Mesendoderm (in vitro differentiated cells): Measurements from ENCODE around the gene MARS2.
A peak's percentile ranks its signal among the peaks of the same experiment; 100 is the strongest.
"Not testable (repeated sequence)": the region's sequence is repeated elsewhere in the genome, so short reads cannot be mapped to it uniquely, and the experiment has no call there.

Source experiments
- DNase-seq: peaks from one replicate; pipeline ENCODE4 v3.0.0; 2013
- H2AK5ac ChIP-seq: 2 replicates; pipeline ENCODE4 v1.6.1; 2013; ENCODE audit warnings: low read length, inconsistent platforms
- H2BK120ac ChIP-seq: 2 replicates; pipeline ENCODE4 v1.6.1; 2013; ENCODE audit warnings: low read depth, mild to moderate bottlenecking, low read length, moderate library complexity, mixed read lengths
- H2BK15ac ChIP-seq: replicated peaks from 2 replicates; pipeline ENCODE4 v1.6.1; 2013; ENCODE audit warnings: low read depth, mild to moderate bottlenecking, moderate library complexity
- H2BK5ac ChIP-seq: 2 replicates; pipeline ENCODE4 v1.6.1; 2013; ENCODE audit warnings: low read length, inconsistent platforms
- H3K18ac ChIP-seq: 2 replicates; pipeline ENCODE4 v1.6.1; 2013; ENCODE audit warnings: mild to moderate bottlenecking, low read length, mixed read lengths
- H3K23ac ChIP-seq: one replicate; pipeline ENCODE4 v1.6.1; 2013; ENCODE audit warnings: low read length
- H3K27ac ChIP-seq: 2 replicates; pipeline ENCODE4 v1.5.1; 2013; ENCODE audit warnings: low read depth, mild to moderate bottlenecking, inconsistent platforms, low read length, moderate library complexity
- H3K27me3 ChIP-seq: 2 replicates; pipeline ENCODE4 v1.6.1; 2013; ENCODE audit warnings: low read length, control low read depth, mild to moderate bottlenecking, inconsistent platforms; ENCODE audit not compliant: insufficient read depth, poor library complexity
- H3K36me3 ChIP-seq: 2 replicates; pipeline ENCODE4 v1.6.1; 2013; ENCODE audit warnings: low read length, inconsistent platforms; ENCODE audit not compliant: control insufficient read depth, insufficient read depth
- H3K4ac ChIP-seq: one replicate; pipeline ENCODE4 v1.6.1; 2013; ENCODE audit warnings: low read depth, mild to moderate bottlenecking, low read length, moderate library complexity
- H3K4me1 ChIP-seq: 2 replicates; pipeline ENCODE4 v1.6.1; 2013; ENCODE audit warnings: low read depth, low read length, inconsistent platforms; ENCODE audit not compliant: control insufficient read depth
- H3K4me2 ChIP-seq: 2 replicates; pipeline ENCODE4 v1.6.1; 2013; ENCODE audit warnings: low read length
- H3K4me3 ChIP-seq: 2 replicates; pipeline ENCODE4 v1.5.1; 2013; ENCODE audit warnings: mild to moderate bottlenecking, low read length
- H3K56ac ChIP-seq: one replicate; pipeline ENCODE4 v1.6.1; 2013; ENCODE audit warnings: low read length
- H3K79me1 ChIP-seq: 2 replicates; pipeline ENCODE4 v1.6.1; 2013; ENCODE audit warnings: low read length, inconsistent platforms
- H3K79me2 ChIP-seq: 2 replicates; pipeline ENCODE4 v1.6.1; 2013; ENCODE audit warnings: mild to moderate bottlenecking, low read length; ENCODE audit not compliant: control insufficient read depth, insufficient read depth
- H3K9ac ChIP-seq: 2 replicates; pipeline ENCODE4 v1.6.1; 2013; ENCODE audit warnings: low read length, inconsistent platforms
- H4K5ac ChIP-seq: one replicate; pipeline ENCODE4 v1.6.1; 2013; ENCODE audit warnings: low read length
- H4K8ac ChIP-seq: one replicate; pipeline ENCODE4 v1.6.1; 2013; ENCODE audit warnings: low read depth, mild to moderate bottlenecking, control low read depth, low read length, moderate library complexity
- WGBS: extraction: QIAGEN DNeasy Blood & Tissue Kit; methylation state at CpG from one replicate; pipeline ENCODE4 v1.1.7; 2013; ENCODE audit warnings: low lambda C conversion rate, missing lambda C conversion rate; ENCODE audit not compliant: insufficient coverage; ENCODE audit errors: extremely low coverage; 5-methylcytosine and 5-hydroxymethylcytosine counted together

MARS2 gene

DNA sequence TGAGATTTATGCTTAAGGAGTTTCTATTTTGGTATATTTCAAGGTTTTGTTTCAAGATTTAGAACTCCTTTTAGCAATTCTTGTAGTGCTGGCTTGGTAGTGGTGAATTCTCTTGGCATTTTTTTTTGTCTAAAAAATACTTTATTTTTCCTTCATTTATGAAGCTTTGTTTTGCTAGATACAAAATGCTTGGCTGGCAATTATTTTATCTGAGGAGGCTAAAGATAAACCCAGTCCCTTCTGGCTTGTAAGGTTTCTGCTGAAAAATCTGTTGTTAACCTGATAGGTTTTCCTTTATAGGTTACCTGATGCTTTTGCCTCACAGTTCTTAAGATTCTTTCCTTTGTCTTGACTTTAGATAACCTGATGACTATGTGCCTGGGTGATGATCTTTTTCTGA is 5.4 kb upstream of the MARS2 start:
- H3K27ac ChIP-seq, H3K4me1 ChIP-seq, H4K5ac ChIP-seq, H3K18ac ChIP-seq, H2BK120ac ChIP-seq, H2BK5ac ChIP-seq, H3K79me1 ChIP-seq, H2AK5ac ChIP-seq, H3K56ac ChIP-seq, H3K4ac ChIP-seq, H3K4me2 ChIP-seq, H3K27me3 ChIP-seq, H3K79me2 ChIP-seq, H3K4me3 ChIP-seq, DNase-seq, H2BK15ac ChIP-seq, H3K23ac ChIP-seq, H3K9ac ChIP-seq, H3K36me3 ChIP-seq, H4K8ac ChIP-seq: not testable (repeated sequence)

DNA sequence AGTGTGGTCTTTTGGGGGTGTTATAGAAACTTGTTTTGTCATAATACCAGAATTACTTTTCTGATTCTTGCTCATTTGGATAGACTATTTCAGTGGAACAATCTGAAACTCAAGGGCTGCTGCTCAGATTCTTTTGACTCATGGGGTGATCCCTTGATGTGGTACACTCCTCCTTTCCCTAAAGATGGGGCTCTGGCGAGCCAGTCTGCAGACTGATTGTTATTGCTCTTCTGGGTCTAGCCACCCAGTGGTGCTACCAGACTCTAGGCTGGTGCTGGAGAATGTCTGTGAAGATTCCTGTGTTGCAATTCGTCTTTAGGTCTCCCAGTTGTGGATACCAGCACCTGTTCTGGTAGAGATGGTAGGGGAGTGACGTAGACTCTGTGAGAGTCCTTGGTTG is 4.2 kb upstream of the MARS2 start:
- H3K27ac ChIP-seq = no peak overlapping the region
- no peak overlapping the region for H3K4ac ChIP-seq
- no peaks in the 10 kb centered on the region for H3K36me3 ChIP-seq
- no peak overlapping the region for H4K8ac ChIP-seq
- H4K5ac ChIP-seq = no peak overlapping the region
- H3K9ac ChIP-seq = no peak overlapping the region
- no peak for DNase-seq
- H3K56ac ChIP-seq = no peak overlapping the region
- H3K4me3 ChIP-seq = no peak overlapping the region
- peaks cover 3% of the 10 kb centered on the region for H3K79me1 ChIP-seq
- no peak overlapping the region for H2BK15ac ChIP-seq
- H3K23ac ChIP-seq = no peak overlapping the region
- no peak overlapping the region for H3K18ac ChIP-seq
- H3K27me3 ChIP-seq = no peaks in the 10 kb centered on the region
- WGBS = no CpG with 5 or more reads among the region's 3 CpGs
- H2BK5ac ChIP-seq = no peak overlapping the region
- H3K4me2 ChIP-seq = no peak overlapping the region
- no peak overlapping the region for H2BK120ac ChIP-seq
- H3K4me1 ChIP-seq = no peaks in the 10 kb centered on the region
- peaks cover 7% of the 10 kb centered on the region for H3K79me2 ChIP-seq
- no peak overlapping the region for H2AK5ac ChIP-seq

DNA sequence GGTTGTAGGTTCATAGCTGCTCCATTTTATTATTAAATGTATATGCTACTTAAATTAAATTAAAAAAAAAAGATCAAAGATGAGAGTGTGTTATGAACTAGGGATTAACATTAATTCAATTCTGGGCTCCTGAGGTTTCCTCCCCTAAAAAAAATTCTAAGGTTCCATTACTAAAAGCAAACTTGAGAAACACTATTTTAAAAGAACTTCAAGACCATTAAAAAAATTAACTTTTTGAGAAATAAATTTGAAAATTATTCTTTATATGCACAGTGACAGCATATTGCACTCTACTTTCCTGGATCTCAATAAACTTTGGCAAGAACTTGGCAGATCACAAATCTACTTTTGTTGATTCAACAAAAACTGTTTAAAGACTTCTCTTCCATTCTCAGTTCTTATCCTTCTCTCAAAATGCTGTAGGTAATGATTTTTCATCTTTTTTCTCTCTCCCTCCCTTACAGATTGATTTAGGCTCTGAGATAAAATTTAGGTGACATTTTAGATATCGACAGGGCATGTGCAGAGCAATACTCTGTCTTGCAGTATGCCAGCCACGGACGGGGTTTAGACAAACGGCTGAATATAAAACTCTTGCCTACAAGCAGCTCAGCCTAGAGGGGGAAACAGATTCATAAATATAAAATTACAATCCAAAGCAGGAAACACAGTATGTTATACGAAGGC is 592 bp upstream of the MARS2 start:
- DNase-seq = no peak
- H2BK5ac ChIP-seq = no peak overlapping the region
- H2BK120ac ChIP-seq = no peak overlapping the region
- H2AK5ac ChIP-seq = no peak overlapping the region
- H3K4me3 ChIP-seq = peak overlapping the region; percentile 44
- H3K56ac ChIP-seq = peak overlapping the region; percentile 81
- no peak overlapping the region for H3K23ac ChIP-seq
- H3K27me3 ChIP-seq = no peaks in the 10 kb centered on the region
- no CpG with 5 or more reads among the region's 5 CpGs for WGBS
- H3K27ac ChIP-seq = no peak overlapping the region
- H3K4ac ChIP-seq = peak overlapping the region; percentile 82
- peaks cover under 1% of the 10 kb centered on the region for H3K4me1 ChIP-seq
- H2BK15ac ChIP-seq = no peak overlapping the region
- no peaks in the 10 kb centered on the region for H3K36me3 ChIP-seq
- no peak overlapping the region for H4K8ac ChIP-seq
- peaks cover 10% of the 10 kb centered on the region for H3K79me1 ChIP-seq
- peak overlapping the region; percentile 37 for H3K4me2 ChIP-seq
- H3K9ac ChIP-seq = peak overlapping the region; percentile 85
- H3K79me2 ChIP-seq = peaks cover 34% of the 10 kb centered on the region
- no peak overlapping the region for H3K18ac ChIP-seq
- no peak overlapping the region for H4K5ac ChIP-seq

- no CpG with 5 or more reads among the region's 38 CpGs for WGBS
- no peak overlapping the region for H4K5ac ChIP-seq
- DNase-seq = peak; percentile 50
Measured at GRCh38 chr2:197705912-197706838, 1.0 kb downstream of the MARS2 start.

DNA sequence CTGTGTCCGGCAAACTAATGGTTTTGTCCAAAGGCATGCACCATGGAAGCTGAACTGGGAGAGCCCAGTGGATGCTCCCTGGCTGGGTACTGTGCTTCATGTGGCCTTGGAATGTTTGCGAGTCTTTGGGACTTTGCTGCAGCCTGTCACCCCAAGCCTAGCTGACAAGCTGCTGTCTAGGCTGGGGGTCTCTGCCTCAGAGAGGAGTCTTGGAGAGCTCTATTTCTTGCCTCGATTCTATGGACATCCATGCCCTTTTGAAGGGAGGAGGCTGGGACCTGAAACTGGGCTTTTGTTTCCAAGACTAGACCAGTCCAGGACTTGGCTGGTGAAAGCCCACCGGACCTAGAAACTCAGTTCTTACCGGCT is 1.7 kb downstream of the MARS2 start:
- Histone ChIP-seq H2AK5ac (no peak overlapping the region), H3K4me2 (peak overlapping the region; percentile 92), H3K18ac (no peak overlapping the region), H3K4ac (no peak overlapping the region), H3K36me3 (no peaks in the 10 kb centered on the region), H3K56ac (peak overlapping the region; percentile 96), H2BK5ac (peak overlapping the region; percentile 36), H3K4me1 (peaks cover 8% of the 10 kb centered on the region), H3K79me2 (peaks cover 50% of the 10 kb centered on the region), H2BK15ac (no peak overlapping the region), H3K4me3 (peak overlapping the region; percentile 91), H3K27ac (no peak overlapping the region), H3K9ac (peak overlapping the region; percentile 97), H3K27me3 (no peaks in the 10 kb centered on the region), H2BK120ac (no peak overlapping the region), H4K8ac (no peak overlapping the region), H3K79me1 (peaks cover 13% of the 10 kb centered on the region), H4K5ac (no peak overlapping the region), H3K23ac (peak overlapping the region; percentile 29)
- DNase-seq = no peak
- no CpG with 5 or more reads among the region's 5 CpGs for WGBS

More at GRCh38 chr2:197705912-197706838, 1.0 kb downstream of the MARS2 start:
- peak overlapping the region; percentile 91 for H3K4me3 ChIP-seq
- peaks cover 10% of the 10 kb centered on the region for H3K79me1 ChIP-seq
- H2BK15ac ChIP-seq = no peak overlapping the region
- H3K79me2 ChIP-seq = peaks cover 46% of the 10 kb centered on the region
- peak overlapping the region; percentile 25 for H3K18ac ChIP-seq
- peak overlapping the region; percentile 97 for H3K9ac ChIP-seq
- no peak overlapping the region for H4K8ac ChIP-seq
- H3K23ac ChIP-seq = peak overlapping the region; percentile 72
- peak overlapping the region; percentile 36 for H2BK5ac ChIP-seq
- peak overlapping the region; percentile 92 for H3K4me2 ChIP-seq
- H3K4me1 ChIP-seq = peaks cover 8% of the 10 kb centered on the region
- no peak overlapping the region for H2BK120ac ChIP-seq
- no peak overlapping the region for H2AK5ac ChIP-seq
- no peaks in the 10 kb centered on the region for H3K27me3 ChIP-seq
- H3K4ac ChIP-seq = no peak overlapping the region
- peak overlapping the region; percentile 96 for H3K56ac ChIP-seq
- peak overlapping the region; percentile 66 for H3K27ac ChIP-seq
- H3K36me3 ChIP-seq = no peaks in the 10 kb centered on the region
